Neural cell (in vitro differentiated cells): ENCODE results near the gene MYOD1. TPM values are rescaled to one million over a fixed set of nuclear protein-coding genes. Genes with fewer than 3 reads are reported as not detected.

ENCODE experiments used
- H2AFZ ChIP-seq: fragments of 200-600, 300-800 bp; sonication (generic), shearing (Covaris generic); 2 replicates; pipeline ENCODE4 v1.6.0; 2014; ENCODE audit warnings: low read depth, mild to moderate bottlenecking, antibody characterized with exemption, low read length, moderate library complexity
- H3F3A ChIP-seq: fragments of 200-600 bp; shearing (Covaris generic); 2 replicates; pipeline ENCODE4 v1.6.1; 2016; ENCODE audit warnings: mild to moderate bottlenecking, moderate library complexity, mixed read lengths, antibody characterized with exemption, low read length; ENCODE audit not compliant: insufficient read depth, poor library complexity, severe bottlenecking
- H3K27ac ChIP-seq: fragments of 200-600, 300-800 bp; sonication (generic), shearing (Covaris generic); 2 replicates; pipeline ENCODE4 v1.5.1; 2014; ENCODE audit warnings: mild to moderate bottlenecking, low read length, moderate library complexity
- H3K27me3 ChIP-seq: fragments of 300-800, 200-600 bp; sonication (generic), shearing (Covaris generic); 2 replicates; pipeline ENCODE4 v1.6.0; 2014; ENCODE audit warnings: mild to moderate bottlenecking, low read depth, low read length, moderate library complexity; ENCODE audit not compliant: insufficient read depth
- H3K36me3 ChIP-seq: fragments of 300-800, 200-600 bp; sonication (generic), shearing (Covaris generic); 2 replicates; pipeline ENCODE4 v1.5.1; 2014; ENCODE audit warnings: mild to moderate bottlenecking, antibody characterized with exemption, low read length, moderate library complexity; ENCODE audit not compliant: insufficient read depth
- H3K4me2 ChIP-seq: fragments of 300-800, 200-600 bp; sonication (generic), shearing (Covaris generic); 2 replicates; pipeline ENCODE4 v1.6.0; 2014; ENCODE audit warnings: mild to moderate bottlenecking, low read length
- H3K4me3 ChIP-seq: fragments of 300-800, 200-600 bp; sonication (generic), shearing (Covaris generic); 2 replicates; pipeline ENCODE4 v1.5.1; 2014; ENCODE audit warnings: mild to moderate bottlenecking, low read length, moderate library complexity
- H3K79me2 ChIP-seq: fragments of 200-600 bp; shearing (Covaris generic); replicated peaks from 2 replicates; pipeline ENCODE4 v1.6.0; 2014; ENCODE audit warnings: mild to moderate bottlenecking, low read length, moderate library complexity; ENCODE audit not compliant: insufficient read depth
- H3K9ac ChIP-seq: fragments of 300-800, 200-600 bp; sonication (generic), shearing (Covaris generic); 2 replicates; pipeline ENCODE4 v1.6.1; 2016; ENCODE audit warnings: mild to moderate bottlenecking, low read length, mixed read lengths
- H3K9me2 ChIP-seq: fragments of 200-600 bp; shearing (Covaris generic); 2 replicates; pipeline ENCODE4 v1.6.1; 2016; ENCODE audit warnings: mild to moderate bottlenecking, low read length, mixed read lengths; ENCODE audit not compliant: insufficient read depth
- H3K9me3 ChIP-seq: fragments of 200-600, 300-800 bp; sonication (generic), shearing (Covaris generic); 2 replicates; pipeline ENCODE4 v1.6.1; 2016; ENCODE audit warnings: mild to moderate bottlenecking, mixed run types, low read length, moderate library complexity, mixed read lengths
- H4K20me1 ChIP-seq: fragments of 200-600 bp; shearing (Covaris generic); 2 replicates; pipeline ENCODE4 v1.6.1; 2016; ENCODE audit warnings: mild to moderate bottlenecking, mixed run types; ENCODE audit not compliant: insufficient read depth
- CTCF ChIP-seq: fragments of 450-650 bp; IDR thresholded peaks from 2 replicates; pipeline ENCODE4 v1.5.1; 2014; ENCODE audit warnings: antibody characterized with exemption, mild to moderate bottlenecking, moderate library complexity; ENCODE audit not compliant: poor library complexity, severe bottlenecking
- EP300 ChIP-seq: fragments of 450-650 bp; conservative IDR thresholded peaks from 2 replicates; pipeline ENCODE4 v1.6.1; 2014; ENCODE audit warnings: antibody characterized with exemption, mild to moderate bottlenecking, moderate library complexity; ENCODE audit not compliant: poor library complexity, severe bottlenecking
- EZH2 ChIP-seq: fragments of 200-600, 300-800 bp; shearing (Covaris generic), sonication (generic); IDR thresholded peaks from 2 replicates; pipeline ENCODE4 v1.6.1; 2014; ENCODE audit warnings: antibody characterized with exemption, low read length, borderline replicate concordance, mild to moderate bottlenecking; ENCODE audit not compliant: insufficient read depth, poor library complexity, severe bottlenecking
- MXI1 ChIP-seq: fragments of 450-650 bp; conservative IDR thresholded peaks from 2 replicates; pipeline ENCODE4 v1.6.1; 2014; ENCODE audit warnings: antibody characterized with exemption, mild to moderate bottlenecking; ENCODE audit not compliant: poor library complexity, severe bottlenecking
- POLR2AphosphoS5 ChIP-seq: IDR thresholded peaks from 2 replicates; pipeline ENCODE4 v1.6.1; 2012
- RAD21 ChIP-seq: fragments of 450-650 bp; conservative IDR thresholded peaks from 2 replicates; pipeline ENCODE4 v1.6.1; 2014; ENCODE audit warnings: antibody characterized with exemption, mild to moderate bottlenecking, moderate library complexity
- REST ChIP-seq: IDR thresholded peaks from 2 replicates; pipeline ENCODE4 v1.6.1; 2012; ENCODE audit warnings: borderline replicate concordance
- SMC3 ChIP-seq: fragments of 450-650 bp; conservative IDR thresholded peaks from 2 replicates; pipeline ENCODE4 v1.6.1; 2014; ENCODE audit warnings: antibody characterized with exemption, mild to moderate bottlenecking, moderate library complexity; ENCODE audit not compliant: poor library complexity
- TAF1 ChIP-seq: IDR thresholded peaks from 2 replicates; pipeline ENCODE4 v1.6.1; 2012; ENCODE audit warnings: low read depth
- polyA plus RNA-seq: library from polyadenylated mRNA; depleted of rRNA; stranded (reverse); fragments of >200 nt; gene quantifications from 2 replicates; pipeline ENCODE4 v1.2.3, GENCODE V29; 2014

Gene MYOD1
- polyA plus RNA-seq, 1 donor from 2014 or later, result not detected

GRCh38 chr11:17766073-17766359 is 46.6 kb downstream of the MYOD1 start:
- Histone ChIP-seq H3F3A (no peaks in the 10 kb centered on the region), H3K4me2 (peak overlapping the region; percentile 93), H3K9me2 (no peaks in the 10 kb centered on the region), H3K36me3 (no peaks in the 10 kb centered on the region), H3K9ac (peak overlapping the region; percentile 68), H3K27ac (peak overlapping the region; percentile 83), H3K27me3 (no peaks in the 10 kb centered on the region), H3K79me2 (peaks cover 22% of the 10 kb centered on the region), H3K9me3 (no peaks in the 10 kb centered on the region), H2AFZ (no peak overlapping the region), H3K4me3 (peak overlapping the region; percentile 63), H4K20me1 (no peaks in the 10 kb centered on the region)
- TF ChIP-seq RAD21 (no peak), MXI1 (peak; percentile 22)

GRCh38 chr11:17766590-17766989 is 47.2 kb downstream of the MYOD1 start:
- H3F3A ChIP-seq, result no peaks in the 10 kb centered on the region
- no peaks in the 10 kb centered on the region for H3K9me2 ChIP-seq
- TF ChIP-seq CTCF, result no peak
- TF ChIP-seq EP300, result no peak
- TF ChIP-seq RAD21, result no peak
- no peak for TF ChIP-seq TAF1
- no peak for TF ChIP-seq MXI1
- no peak for TF ChIP-seq POLR2AphosphoS5
- TF ChIP-seq EZH2, result no peak
- TF ChIP-seq SMC3, result no peak
- TF ChIP-seq REST, result no peak
- no peaks in the 10 kb centered on the region for H3K27me3 ChIP-seq
- H3K4me3 ChIP-seq, result peak overlapping the region; percentile 63
- no peaks in the 10 kb centered on the region for H3K36me3 ChIP-seq
- no peaks in the 10 kb centered on the region for H3K9me3 ChIP-seq
- H3K79me2 ChIP-seq, result peaks cover 22% of the 10 kb centered on the region
- no peaks in the 10 kb centered on the region for H4K20me1 ChIP-seq
- no peak overlapping the region for H2AFZ ChIP-seq
- peak overlapping the region; percentile 68 for H3K9ac ChIP-seq
- H3K27ac ChIP-seq, result peak overlapping the region; percentile 83
- no peak overlapping the region for H3K4me2 ChIP-seq

- Histone ChIP-seq H3K79me2 (peaks cover 22% of the 10 kb centered on the region), H2AFZ (no peak overlapping the region), H3K4me3 (no peak overlapping the region), H3K36me3 (no peaks in the 10 kb centered on the region), H4K20me1 (no peaks in the 10 kb centered on the region), H3K27ac (no peak overlapping the region), H3F3A (no peaks in the 10 kb centered on the region), H3K9me3 (no peaks in the 10 kb centered on the region), H3K27me3 (no peaks in the 10 kb centered on the region), H3K9ac (no peak overlapping the region), H3K9me2 (no peaks in the 10 kb centered on the region), H3K4me2 (no peak overlapping the region)
- TF ChIP-seq RAD21 (no peak), REST (no peak), TAF1 (no peak), EP300 (no peak), CTCF (no peak), EZH2 (no peak)
These were observed 48.0 kb downstream of the MYOD1 start for GRCh38 chr11:17767301-17767885.
